Urinary bladder (tissue), 4 donors: Measurements from ENCODE around the gene WDR47. TPM values are rescaled to one million over a fixed set of nuclear protein-coding genes. Genes with fewer than 3 reads are reported as not detected.
"Not testable (repeated sequence)": the region's sequence is repeated elsewhere in the genome, so short reads cannot be mapped to it uniquely, and the experiment has no call there.

ENCODE experiments used
- DNase-seq: peaks from one replicate; pipeline ENCODE4 v3.0.0-alpha.2; 2015; ENCODE audit errors: extremely low spot score
- H3K27ac ChIP-seq: one replicate; pipeline ENCODE4 v1.5.1; 2013; ENCODE audit warnings: low read depth, mild to moderate bottlenecking, moderate library complexity
- H3K36me3 ChIP-seq: one replicate; pipeline ENCODE4 v1.6.1; 2013; ENCODE audit warnings: mild to moderate bottlenecking, moderate library complexity; ENCODE audit not compliant: insufficient read depth
- H3K4me1 ChIP-seq: one replicate; pipeline ENCODE4 v1.6.1; 2013; ENCODE audit warnings: mild to moderate bottlenecking, moderate library complexity; ENCODE audit not compliant: insufficient read depth
- H3K4me3 ChIP-seq: one replicate; pipeline ENCODE4 v1.5.1; 2013; ENCODE audit warnings: low read depth, low read length
- WGBS: extraction: QIAGEN DNeasy Blood & Tissue Kit; methylation state at CpG from one replicate; pipeline ENCODE4 v1.1.7; 2013; 5-methylcytosine and 5-hydroxymethylcytosine counted together
- polyA plus RNA-seq: library from polyadenylated mRNA; stranded (reverse); fragments of 200-250 nt; gene quantifications from one replicate; pipeline ENCODE4 v1.2.3, GENCODE V29; 2013
- total RNA-seq: library from RNA; depleted of rRNA; stranded (reverse); fragments of >200 nt; gene quantifications from one replicate; pipeline ENCODE4 v1.2.3, GENCODE V29; 2014
- donor health status: healthy with polysubstance abuse.
- donor health status: healthy.

The WDR47 gene
- total and polyA plus RNA-seq, 2 donors: 10.5 to 21.0 TPM

GRCh38 chr1:109075531-109076490 is 33.9 kb upstream of the WDR47 start, which contains the start of gene TAF13:
TSS of gene TAF13 (minus strand) at chr1:109076003. CDS start at chr1:109075947, 56 bp downstream.
- H3K36me3 ChIP-seq: no peaks in the 10 kb centered on the region
- DNase-seq: peak; percentile 84
- peak within 1 kb of the TSS; percentile 77 for H3K27ac ChIP-seq
- peaks cover 3% of the 10 kb centered on the region for H3K4me1 ChIP-seq
- H3K4me3 ChIP-seq: peak within 1 kb of the TSS; percentile 51
- 5% methylated on average over 39 of the region's 39 CpGs for WGBS

GRCh38 chr1:109069294-109069693 is 27.4 kb upstream of the WDR47 start:
- DNase-seq: no peak
- Histone ChIP-seq H3K4me3 (no peak overlapping the region), H3K4me1 (peaks cover 1% of the 10 kb centered on the region), H3K27ac (no peak overlapping the region), H3K36me3 (no peaks in the 10 kb centered on the region)
- WGBS: 87% methylated on average over 1 of the region's 1 CpG

- Histone ChIP-seq H3K27ac (no peak overlapping the region), H3K4me3 (no peak overlapping the region), H3K36me3 (no peaks in the 10 kb centered on the region), H3K4me1 (peaks cover under 1% of the 10 kb centered on the region)
- no peak for DNase-seq
- WGBS: 82% methylated on average over 8 of the region's 8 CpGs
These were observed 26.0 kb upstream of the WDR47 start for GRCh38 chr1:109067883-109068282.

GRCh38 chr1:109065137-109065536 is 23.2 kb upstream of the WDR47 start:
- Histone ChIP-seq H3K27ac (no peak overlapping the region), H3K36me3 (no peaks in the 10 kb centered on the region), H3K4me3 (no peak overlapping the region), H3K4me1 (no peaks in the 10 kb centered on the region)
- WGBS: 97% methylated on average over 3 of the region's 3 CpGs
- DNase-seq: no peak

GRCh38 chr1:109061183-109061582 is 19.3 kb upstream of the WDR47 start:
- Histone ChIP-seq H3K36me3 (no peaks in the 10 kb centered on the region), H3K4me3 (no peak overlapping the region), H3K27ac (no peak overlapping the region), H3K4me1 (no peaks in the 10 kb centered on the region)
- 56% methylated on average over 4 of the region's 4 CpGs for WGBS
- no peak for DNase-seq

- Histone ChIP-seq H3K36me3 (no peaks in the 10 kb centered on the region), H3K27ac (no peak overlapping the region), H3K4me3 (no peak overlapping the region), H3K4me1 (no peaks in the 10 kb centered on the region)
- 72% methylated on average over 7 of the region's 7 CpGs for WGBS
- no peak for DNase-seq
These were observed 18.8 kb upstream of the WDR47 start for GRCh38 chr1:109060707-109061106.

GRCh38 chr1:109059026-109059425 is 17.1 kb upstream of the WDR47 start:
- no peak for DNase-seq
- no peak overlapping the region for H3K4me3 ChIP-seq
- no peaks in the 10 kb centered on the region for H3K36me3 ChIP-seq
- H3K27ac ChIP-seq: no peak overlapping the region
- no peaks in the 10 kb centered on the region for H3K4me1 ChIP-seq

- 88% methylated on average over 3 of the region's 3 CpGs for WGBS
- Histone ChIP-seq H3K4me3 (no peak overlapping the region), H3K27ac (no peak overlapping the region), H3K36me3 (no peaks in the 10 kb centered on the region), H3K4me1 (no peaks in the 10 kb centered on the region)
- no peak for DNase-seq
These were observed 14.2 kb upstream of the WDR47 start for GRCh38 chr1:109056064-109056463.

- H3K36me3 ChIP-seq, H3K27ac ChIP-seq, H3K4me3 ChIP-seq, H3K4me1 ChIP-seq, DNase-seq: not testable (repeated sequence)
- 96% methylated on average over 3 of the region's 3 CpGs for WGBS
These were observed 10.2 kb upstream of the WDR47 start for GRCh38 chr1:109052145-109052544.

GRCh38 chr1:109050228-109050995 is 8.5 kb upstream of the WDR47 start:
- no peaks in the 10 kb centered on the region for H3K4me1 ChIP-seq
- no peak overlapping the region for H3K27ac ChIP-seq
- WGBS: 78% methylated on average over 7 of the region's 7 CpGs
- H3K4me3 ChIP-seq: no peak overlapping the region
- no peaks in the 10 kb centered on the region for H3K36me3 ChIP-seq
- DNase-seq: no peak

GRCh38 chr1:109048335-109048734 is 6.4 kb upstream of the WDR47 start:
- Histone ChIP-seq H3K36me3 (no peaks in the 10 kb centered on the region), H3K4me1 (no peaks in the 10 kb centered on the region), H3K27ac (no peak overlapping the region), H3K4me3 (no peak overlapping the region)
- no peak for DNase-seq
- 26% methylated on average over 2 of the region's 2 CpGs for WGBS

GRCh38 chr1:109047339-109047738 is 5.4 kb upstream of the WDR47 start:
- 82% methylated on average over 6 of the region's 6 CpGs for WGBS
- Histone ChIP-seq H3K36me3 (no peaks in the 10 kb centered on the region), H3K27ac (no peak overlapping the region), H3K4me1 (no peaks in the 10 kb centered on the region), H3K4me3 (no peak overlapping the region)
- DNase-seq: no peak

- no peak overlapping the region for H3K4me3 ChIP-seq
- H3K27ac ChIP-seq: no peak overlapping the region
- DNase-seq: no peak
- WGBS: 77% methylated on average over 4 of the region's 4 CpGs
- H3K36me3 ChIP-seq: no peaks in the 10 kb centered on the region
- no peaks in the 10 kb centered on the region for H3K4me1 ChIP-seq
These were observed 4.8 kb upstream of the WDR47 start for GRCh38 chr1:109046671-109047070.

GRCh38 chr1:109045595-109045994 is 3.7 kb upstream of the WDR47 start:
- no peaks in the 10 kb centered on the region for H3K36me3 ChIP-seq
- no peak for DNase-seq
- 70% methylated on average over 1 of the region's 1 CpG for WGBS

More at GRCh38 chr1:109045595-109045994, 3.7 kb upstream of the WDR47 start:
- H3K4me1 ChIP-seq: no peaks in the 10 kb centered on the region
- H3K4me3 ChIP-seq: no peak overlapping the region
- H3K27ac ChIP-seq: no peak overlapping the region
